ENCODE results near the gene UST.

DNA sequence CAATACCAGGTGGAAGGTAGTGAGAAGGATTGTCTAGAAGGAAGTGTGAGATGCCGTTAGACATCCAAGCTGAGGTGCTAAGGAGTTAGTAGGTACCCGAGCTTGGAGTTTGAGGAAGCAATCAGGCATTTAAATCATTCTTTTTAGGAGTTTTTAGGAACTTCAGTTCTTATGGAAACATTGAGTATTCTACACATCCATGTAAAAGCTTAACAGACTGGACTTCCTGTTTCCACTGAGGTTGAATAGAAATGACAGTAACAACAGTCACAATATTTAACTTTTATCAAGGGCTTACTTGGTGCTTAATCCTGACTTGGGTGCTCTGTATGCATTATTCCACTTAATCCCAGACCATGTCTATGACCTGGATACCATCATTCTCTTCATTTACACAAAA, 136.4 kb downstream of the UST start:
- TF ChIP-seq, protein P1, sequence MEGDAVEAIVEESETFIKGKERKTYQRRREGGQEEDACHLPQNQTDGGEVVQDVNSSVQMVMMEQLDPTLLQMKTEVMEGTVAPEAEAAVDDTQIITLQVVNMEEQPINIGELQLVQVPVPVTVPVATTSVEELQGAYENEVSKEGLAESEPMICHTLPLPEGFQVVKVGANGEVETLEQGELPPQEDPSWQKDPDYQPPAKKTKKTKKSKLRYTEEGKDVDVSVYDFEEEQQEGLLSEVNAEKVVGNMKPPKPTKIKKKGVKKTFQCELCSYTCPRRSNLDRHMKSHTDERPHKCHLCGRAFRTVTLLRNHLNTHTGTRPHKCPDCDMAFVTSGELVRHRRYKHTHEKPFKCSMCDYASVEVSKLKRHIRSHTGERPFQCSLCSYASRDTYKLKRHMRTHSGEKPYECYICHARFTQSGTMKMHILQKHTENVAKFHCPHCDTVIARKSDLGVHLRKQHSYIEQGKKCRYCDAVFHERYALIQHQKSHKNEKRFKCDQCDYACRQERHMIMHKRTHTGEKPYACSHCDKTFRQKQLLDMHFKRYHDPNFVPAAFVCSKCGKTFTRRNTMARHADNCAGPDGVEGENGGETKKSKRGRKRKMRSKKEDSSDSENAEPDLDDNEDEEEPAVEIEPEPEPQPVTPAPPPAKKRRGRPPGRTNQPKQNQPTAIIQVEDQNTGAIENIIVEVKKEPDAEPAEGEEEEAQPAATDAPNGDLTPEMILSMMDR (IDR thresholded peaks at IDR 0.05 in 2 of 3, conservative IDR thresholded peaks at IDR 0.05 in 1 of 3; ENCODE audit: borderline replicate concordance in 1 of 3, insufficient read depth in 1 of 3, low read depth in 2 of 3, low read length in 2 of 3) = no peak
- no peak for TF ChIP-seq POLR2AphosphoS5 (IDR thresholded peaks at IDR 0.05; ENCODE audit: low read depth, low read length)
- TF ChIP-seq, protein P2, sequence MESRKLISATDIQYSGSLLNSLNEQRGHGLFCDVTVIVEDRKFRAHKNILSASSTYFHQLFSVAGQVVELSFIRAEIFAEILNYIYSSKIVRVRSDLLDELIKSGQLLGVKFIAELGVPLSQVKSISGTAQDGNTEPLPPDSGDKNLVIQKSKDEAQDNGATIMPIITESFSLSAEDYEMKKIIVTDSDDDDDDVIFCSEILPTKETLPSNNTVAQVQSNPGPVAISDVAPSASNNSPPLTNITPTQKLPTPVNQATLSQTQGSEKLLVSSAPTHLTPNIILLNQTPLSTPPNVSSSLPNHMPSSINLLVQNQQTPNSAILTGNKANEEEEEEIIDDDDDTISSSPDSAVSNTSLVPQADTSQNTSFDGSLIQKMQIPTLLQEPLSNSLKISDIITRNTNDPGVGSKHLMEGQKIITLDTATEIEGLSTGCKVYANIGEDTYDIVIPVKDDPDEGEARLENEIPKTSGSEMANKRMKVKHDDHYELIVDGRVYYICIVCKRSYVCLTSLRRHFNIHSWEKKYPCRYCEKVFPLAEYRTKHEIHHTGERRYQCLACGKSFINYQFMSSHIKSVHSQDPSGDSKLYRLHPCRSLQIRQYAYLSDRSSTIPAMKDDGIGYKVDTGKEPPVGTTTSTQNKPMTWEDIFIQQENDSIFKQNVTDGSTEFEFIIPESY (IDR thresholded peaks at IDR 0.05; ENCODE audit: extremely low read depth, insufficient replicate concordance, low read length) = no peak
- TF ChIP-seq SRF (IDR thresholded peaks at IDR 0.05; ENCODE audit: low read depth) = no peak
- no peak for TF ChIP-seq EZH2 (IDR thresholded peaks at IDR 0.05)
- TF ChIP-seq EGR1 (IDR thresholded peaks at IDR 0.05; ENCODE audit: low read depth) = no peak
- TF ChIP-seq, protein P3, sequence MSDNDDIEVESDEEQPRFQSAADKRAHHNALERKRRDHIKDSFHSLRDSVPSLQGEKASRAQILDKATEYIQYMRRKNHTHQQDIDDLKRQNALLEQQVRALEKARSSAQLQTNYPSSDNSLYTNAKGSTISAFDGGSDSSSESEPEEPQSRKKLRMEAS (IDR thresholded peaks at IDR 0.05) = no peak
- no peak for TF ChIP-seq CBX3 (IDR thresholded peaks at IDR 0.05; ENCODE audit: low read depth)
- TF ChIP-seq YY1 (IDR thresholded peaks at IDR 0.05; ENCODE audit: extremely low read depth, insufficient replicate concordance, low read depth, low read length) = no peak
- TF ChIP-seq EZH2phosphoT487 (IDR thresholded peaks at IDR 0.05; ENCODE audit: borderline replicate concordance) = no peak
- no peak for TF ChIP-seq POLR2A (IDR thresholded peaks at IDR 0.05; ENCODE audit: borderline replicate concordance, extremely low read depth, insufficient read depth, insufficient read length)
- no peak for TF ChIP-seq ZNF274 (IDR thresholded peaks at IDR 0.05; ENCODE audit: low read depth, low read length)
- TF ChIP-seq, protein P4, sequence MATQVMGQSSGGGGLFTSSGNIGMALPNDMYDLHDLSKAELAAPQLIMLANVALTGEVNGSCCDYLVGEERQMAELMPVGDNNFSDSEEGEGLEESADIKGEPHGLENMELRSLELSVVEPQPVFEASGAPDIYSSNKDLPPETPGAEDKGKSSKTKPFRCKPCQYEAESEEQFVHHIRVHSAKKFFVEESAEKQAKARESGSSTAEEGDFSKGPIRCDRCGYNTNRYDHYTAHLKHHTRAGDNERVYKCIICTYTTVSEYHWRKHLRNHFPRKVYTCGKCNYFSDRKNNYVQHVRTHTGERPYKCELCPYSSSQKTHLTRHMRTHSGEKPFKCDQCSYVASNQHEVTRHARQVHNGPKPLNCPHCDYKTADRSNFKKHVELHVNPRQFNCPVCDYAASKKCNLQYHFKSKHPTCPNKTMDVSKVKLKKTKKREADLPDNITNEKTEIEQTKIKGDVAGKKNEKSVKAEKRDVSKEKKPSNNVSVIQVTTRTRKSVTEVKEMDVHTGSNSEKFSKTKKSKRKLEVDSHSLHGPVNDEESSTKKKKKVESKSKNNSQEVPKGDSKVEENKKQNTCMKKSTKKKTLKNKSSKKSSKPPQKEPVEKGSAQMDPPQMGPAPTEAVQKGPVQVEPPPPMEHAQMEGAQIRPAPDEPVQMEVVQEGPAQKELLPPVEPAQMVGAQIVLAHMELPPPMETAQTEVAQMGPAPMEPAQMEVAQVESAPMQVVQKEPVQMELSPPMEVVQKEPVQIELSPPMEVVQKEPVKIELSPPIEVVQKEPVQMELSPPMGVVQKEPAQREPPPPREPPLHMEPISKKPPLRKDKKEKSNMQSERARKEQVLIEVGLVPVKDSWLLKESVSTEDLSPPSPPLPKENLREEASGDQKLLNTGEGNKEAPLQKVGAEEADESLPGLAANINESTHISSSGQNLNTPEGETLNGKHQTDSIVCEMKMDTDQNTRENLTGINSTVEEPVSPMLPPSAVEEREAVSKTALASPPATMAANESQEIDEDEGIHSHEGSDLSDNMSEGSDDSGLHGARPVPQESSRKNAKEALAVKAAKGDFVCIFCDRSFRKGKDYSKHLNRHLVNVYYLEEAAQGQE (IDR thresholded peaks at IDR 0.05; ENCODE audit: low read depth) = no peak
